Endothelial cell of umbilical vein (primary cell): Measurements from ENCODE around the gene PGAP1. TPM values are rescaled to one million over a fixed set of nuclear protein-coding genes. Genes with fewer than 3 reads are reported as not detected.

Experiments used
- BruUV-seq: library from RNA; stranded (reverse); fragments of 400-500 nt; replicated peaks from 2 replicates; lab custom pipeline; 2021; lab: Mats Ljungman, UMichigan
- CTCF ChIA-PET: fragments of 300-600, 350-600 bp; sonication (Branson Sonifier 250); formaldehyde crosslinking; loops from one replicate; lab custom pipeline; 2021; ENCODE audit warnings: antibody characterized with exemption, inconsistent platforms; lab: Charles Lee
- POLR2A ChIA-PET: fragments of 300-600, 350-600 bp; sonication (Branson Sonifier 250); formaldehyde crosslinking; loops from one replicate; lab custom pipeline; 2021; ENCODE audit warnings: antibody characterized with exemption, inconsistent platforms; lab: Charles Lee
- DNase-seq: peaks from one replicate; pipeline ENCODE4 v3.0.0-alpha.2; 2011; ENCODE audit warnings: low read depth, low spot score
- FAIRE-seq: peaks from 2 replicates; lab custom pipeline; 2011; peaks lifted over from hg19 to GRCh38; lab: Jason Lieb, UNC
- H2AFZ ChIP-seq: 2 replicates; pipeline ENCODE4 v1.6.0; 2012; ENCODE audit warnings: low read depth, low read length, control low read depth, inconsistent platforms
- H3K27ac ChIP-seq: 2 replicates; pipeline ENCODE4 v1.5.1; 2011; ENCODE audit warnings: low read depth, mild to moderate bottlenecking, control low read depth, low read length, moderate library complexity; ENCODE audit not compliant: insufficient read depth
- H3K27me3 ChIP-seq, 2 experiments: 2 replicates each; pipeline versions ENCODE4 v1.6.0 to v1.6.1; 2011; ENCODE audit warnings: low read length in 2 of 2, mixed read lengths in 1 of 2; ENCODE audit not compliant: control insufficient read depth in 2 of 2, insufficient read depth in 2 of 2
- H3K36me3 ChIP-seq, 2 experiments: 2 replicates in 1 of 2; 3 replicates in 1 of 2; pipeline ENCODE4 v1.5.1; 2011; ENCODE audit warnings: low read length in 2 of 2, mild to moderate bottlenecking in 1 of 2, moderate library complexity in 1 of 2; ENCODE audit not compliant: control insufficient read depth in 2 of 2, insufficient read depth in 2 of 2; ENCODE audit errors: extremely low read depth in 1 of 2
- H3K4me1 ChIP-seq: 3 replicates; pipeline ENCODE4 v1.5.1; 2011; ENCODE audit warnings: mild to moderate bottlenecking, low read length; ENCODE audit not compliant: control insufficient read depth, insufficient read depth; ENCODE audit errors: extremely low read depth
- H3K4me2 ChIP-seq: 2 replicates; pipeline ENCODE4 v1.6.1; 2011; ENCODE audit warnings: low read length, control low read depth, mixed read lengths; ENCODE audit not compliant: insufficient read depth
- H3K4me3 ChIP-seq, 3 experiments: fragments of 200-600 bp in 1 of 3; sonication (generic), shearing (Covaris generic) in 1 of 3; replicated peaks in 1 of 3; 2 replicates each; pipeline ENCODE4 v1.5.1; 2011 to 2016; ENCODE audit warnings: control low read depth in 3 of 3, low read length in 3 of 3, mild to moderate bottlenecking in 2 of 3, inconsistent platforms in 1 of 3, low read depth in 1 of 3, moderate library complexity in 1 of 3; ENCODE audit not compliant: insufficient read depth in 1 of 3
- H3K79me2 ChIP-seq: 2 replicates; pipeline ENCODE4 v1.6.0; 2012; ENCODE audit warnings: low read length, inconsistent platforms; ENCODE audit not compliant: control insufficient read depth, insufficient read depth
- H3K9ac ChIP-seq: replicated peaks from 2 replicates; pipeline ENCODE3; 2011; ENCODE audit warnings: low read length, control low read depth; ENCODE audit not compliant: insufficient read depth; ENCODE audit errors: extremely low read depth
- H3K9me1 ChIP-seq: replicated peaks from 3 replicates; pipeline ENCODE4 v1.6.0; 2011; ENCODE audit warnings: mild to moderate bottlenecking, low read length; ENCODE audit not compliant: control insufficient read depth, insufficient read depth; ENCODE audit errors: extremely low read depth
- H3K9me3 ChIP-seq: replicated peaks from 2 replicates; pipeline ENCODE4 v1.5.1; 2012; ENCODE audit warnings: low read length, inconsistent platforms; ENCODE audit not compliant: control insufficient read depth, insufficient read depth
- H4K20me1 ChIP-seq: replicated peaks from 2 replicates; pipeline ENCODE3; 2011; ENCODE audit warnings: mild to moderate bottlenecking, low read length; ENCODE audit not compliant: control insufficient read depth, insufficient read depth; ENCODE audit errors: extremely low read depth
- EZH2 ChIP-seq: IDR thresholded peaks from 2 replicates; pipeline ENCODE4 v1.6.1; 2012; ENCODE audit warnings: borderline replicate concordance, low read depth, mild to moderate bottlenecking, moderate library complexity, low read length, inconsistent platforms; ENCODE audit not compliant: severe bottlenecking
- FOS ChIP-seq: IDR thresholded peaks from 2 replicates; pipeline ENCODE4 v1.6.1; 2011; ENCODE audit warnings: mild to moderate bottlenecking, low read length, moderate library complexity, borderline replicate concordance; ENCODE audit not compliant: insufficient read depth
- GATA2 ChIP-seq: IDR thresholded peaks from 2 replicates; pipeline ENCODE4 v1.7.0; 2011; ENCODE audit warnings: low read depth, mild to moderate bottlenecking, moderate library complexity, mixed read lengths, low read length; ENCODE audit not compliant: insufficient read length, insufficient read depth
- JUN ChIP-seq: IDR thresholded peaks from 2 replicates; pipeline ENCODE4 v1.6.1; 2011; ENCODE audit warnings: borderline replicate concordance, low read depth; ENCODE audit not compliant: insufficient read length, insufficient read depth
- MYC ChIP-seq: IDR thresholded peaks from one replicate; pipeline ENCODE4 v1.6.1; 2011; ENCODE audit warnings: mild to moderate bottlenecking, low read depth, low read length
- POLR2A ChIP-seq: IDR thresholded peaks from 2 replicates; pipeline ENCODE4 v1.6.1; 2012; ENCODE audit warnings: low read depth, mild to moderate bottlenecking, control low read depth, low read length
- POLR2AphosphoS5 ChIP-seq: IDR thresholded peaks from 2 replicates; pipeline ENCODE4 v1.6.1; 2012; ENCODE audit warnings: low read depth, mild to moderate bottlenecking, control low read depth, low read length, moderate library complexity; ENCODE audit not compliant: insufficient read depth
- dilution Hi-C: fragments of 300-500 bp; cut with MboI; formaldehyde crosslinking; loops from one replicate; pipeline ENCODE4 v1.15.0; 2019; ENCODE audit warnings: low sequenced_read_pairs; ENCODE audit not compliant: extremely low pct_ligation_motif_present
- intact Hi-C: fragments of 100-400 bp; cut with micrococcal nuclease; formaldehyde crosslinking; loops from one replicate; pipeline ENCODE4 v1.10.0; 2022
- polyA plus RNA-seq, 4 experiments: library from polyadenylated mRNA; depleted of rRNA in 3 of 4; stranded (reverse) in 3 of 4; unstranded in 1 of 4; fragments of >200 nt; gene quantifications; 2 replicates each; pipeline versions ENCODE4 v1.2.1 to v1.2.3, GENCODE V29; 2011 to 2012; ENCODE audit warnings: missing spikeins in 1 of 4
- total RNA-seq: library from RNA; stranded (reverse); gene quantifications from 2 replicates; pipeline ENCODE4 v1.2.3, GENCODE V29; 2021
- TF ChIP-seq, protein P1 (sequence below): IDR thresholded peaks from 2 replicates; pipeline ENCODE4 v1.6.1; 2011; ENCODE audit not compliant: insufficient read depth, insufficient read length
- TF ChIP-seq, protein P2 (sequence below), 2 donors: IDR thresholded peaks; 1 replicate in 1 of 2; 2 replicates in 1 of 2; pipeline ENCODE4 v1.5.1; 2011; ENCODE audit warnings: low read length in 2 of 2, mild to moderate bottlenecking in 2 of 2, moderate library complexity in 2 of 2, control low read depth in 1 of 2, inconsistent platforms in 1 of 2, low read depth in 1 of 2; ENCODE audit not compliant: insufficient read depth in 1 of 2; ENCODE audit errors: extremely low read depth in 1 of 2

Gene PGAP1
- total and polyA plus RNA-seq, 2 donors (not counting 3 experiments of a cell fraction or from before 2014, with no cell fraction given) = 3.9 to 9.8 TPM

- DNase-seq = no peak
- H2AFZ ChIP-seq = no peak overlapping the region
- no peak overlapping the region for H3K9ac ChIP-seq
- H3K4me3 ChIP-seq = no peak overlapping the region
- no peak overlapping the region for H3K4me2 ChIP-seq
- no TSS peak for BruUV-seq
- POLR2A ChIA-PET = no interaction called here
- FAIRE-seq = no peak
- TF ChIP-seq MYC (no peak), POLR2AphosphoS5 (no peak), FOS (no peak), EZH2 (no peak), JUN (no peak), GATA2 (no peak), POLR2A (no peak)
- TF ChIP-seq, protein P1, sequence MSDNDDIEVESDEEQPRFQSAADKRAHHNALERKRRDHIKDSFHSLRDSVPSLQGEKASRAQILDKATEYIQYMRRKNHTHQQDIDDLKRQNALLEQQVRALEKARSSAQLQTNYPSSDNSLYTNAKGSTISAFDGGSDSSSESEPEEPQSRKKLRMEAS = no peak
- TF ChIP-seq, protein P2, sequence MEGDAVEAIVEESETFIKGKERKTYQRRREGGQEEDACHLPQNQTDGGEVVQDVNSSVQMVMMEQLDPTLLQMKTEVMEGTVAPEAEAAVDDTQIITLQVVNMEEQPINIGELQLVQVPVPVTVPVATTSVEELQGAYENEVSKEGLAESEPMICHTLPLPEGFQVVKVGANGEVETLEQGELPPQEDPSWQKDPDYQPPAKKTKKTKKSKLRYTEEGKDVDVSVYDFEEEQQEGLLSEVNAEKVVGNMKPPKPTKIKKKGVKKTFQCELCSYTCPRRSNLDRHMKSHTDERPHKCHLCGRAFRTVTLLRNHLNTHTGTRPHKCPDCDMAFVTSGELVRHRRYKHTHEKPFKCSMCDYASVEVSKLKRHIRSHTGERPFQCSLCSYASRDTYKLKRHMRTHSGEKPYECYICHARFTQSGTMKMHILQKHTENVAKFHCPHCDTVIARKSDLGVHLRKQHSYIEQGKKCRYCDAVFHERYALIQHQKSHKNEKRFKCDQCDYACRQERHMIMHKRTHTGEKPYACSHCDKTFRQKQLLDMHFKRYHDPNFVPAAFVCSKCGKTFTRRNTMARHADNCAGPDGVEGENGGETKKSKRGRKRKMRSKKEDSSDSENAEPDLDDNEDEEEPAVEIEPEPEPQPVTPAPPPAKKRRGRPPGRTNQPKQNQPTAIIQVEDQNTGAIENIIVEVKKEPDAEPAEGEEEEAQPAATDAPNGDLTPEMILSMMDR (IDR thresholded peaks at IDR 0.05; ENCODE audit: extremely low read depth in 1 of 2, insufficient read depth in 1 of 2, low read depth in 1 of 2, low read length in 2 of 2) = no peak
- H3K4me1 ChIP-seq = peaks cover 1% of the 10 kb centered on the region
- dilution Hi-C loops (no loop called here), intact Hi-C loops (no loop called here)
- no peaks in the 10 kb centered on the region for H4K20me1 ChIP-seq
- peaks cover 14 to 17% of the 10 kb centered on the region in 2 experiments for H3K36me3 ChIP-seq
- CTCF ChIA-PET = no interaction called here
- peaks cover 2% of the 10 kb centered on the region for H3K79me2 ChIP-seq
- H3K27ac ChIP-seq = no peak overlapping the region
- H3K27me3 ChIP-seq = no peaks in the 10 kb centered on the region
- no peaks in the 10 kb centered on the region for H3K9me1 ChIP-seq
- no peaks in the 10 kb centered on the region for H3K9me3 ChIP-seq
Measured at GRCh38 chr2:196792865-196793264, 133.6 kb downstream of the PGAP1 start.
